22Rv1 (cell line): ENCODE data around the gene SLC35E1.

Source experiments
- H3K27ac ChIP-seq: fragments of 450-650 bp; 2 replicates; pipeline ENCODE4 v1.5.1; 2017
- CTCF ChIP-seq: fragments of 450-650 bp; IDR thresholded peaks from 2 replicates; pipeline ENCODE4 v1.5.1; 2017; ENCODE audit warnings: mild to moderate bottlenecking
- ZFX ChIP-seq: fragments of 450-650 bp; IDR thresholded peaks from 2 replicates; pipeline ENCODE4 v1.6.1; 2017; ENCODE audit warnings: antibody characterized with exemption, borderline replicate concordance

Gene SLC35E1

GRCh38 chr19:16525751-16526481 lies 46.3 kb downstream of the SLC35E1 start:
- no peak overlapping the region for H3K27ac ChIP-seq
- TF ChIP-seq ZFX (no peak), CTCF (no peak)

GRCh38 chr19:16524991-16525734 lies 47.1 kb downstream of the SLC35E1 start:
- TF ChIP-seq ZFX (no peak), CTCF (no peak)

GRCh38 chr19:16522559-16523377 lies 49.4 kb downstream of the SLC35E1 start:
- no peak for TF ChIP-seq ZFX
- no peak for TF ChIP-seq CTCF
- no peak overlapping the region for H3K27ac ChIP-seq

More at GRCh38 chr19:16524991-16525734, 47.1 kb downstream of the SLC35E1 start:
- no peak overlapping the region for H3K27ac ChIP-seq

GRCh38 chr19:16521715-16522289 lies 50.4 kb downstream of the SLC35E1 start:
- H3K27ac ChIP-seq: no peak overlapping the region
- TF ChIP-seq CTCF: no peak
- no peak for TF ChIP-seq ZFX

- H3K27ac ChIP-seq: no peak overlapping the region
- no peak for TF ChIP-seq ZFX
- no peak for TF ChIP-seq CTCF
Observed at GRCh38 chr19:16520986-16521624, 51.1 kb downstream of the SLC35E1 start.

- H3K27ac ChIP-seq: no peak overlapping the region
- TF ChIP-seq CTCF (no peak), ZFX (no peak)
Observed at GRCh38 chr19:16520074-16520973, 51.9 kb downstream of the SLC35E1 start.
